ENCODE results near the gene GLO1. TPM values are rescaled to one million over a fixed set of nuclear protein-coding genes. Genes with fewer than 3 reads are reported as not detected.

The GLO1 gene
- total RNA-seq, 1 donor from 2014 or later: 127 TPM

DNA sequence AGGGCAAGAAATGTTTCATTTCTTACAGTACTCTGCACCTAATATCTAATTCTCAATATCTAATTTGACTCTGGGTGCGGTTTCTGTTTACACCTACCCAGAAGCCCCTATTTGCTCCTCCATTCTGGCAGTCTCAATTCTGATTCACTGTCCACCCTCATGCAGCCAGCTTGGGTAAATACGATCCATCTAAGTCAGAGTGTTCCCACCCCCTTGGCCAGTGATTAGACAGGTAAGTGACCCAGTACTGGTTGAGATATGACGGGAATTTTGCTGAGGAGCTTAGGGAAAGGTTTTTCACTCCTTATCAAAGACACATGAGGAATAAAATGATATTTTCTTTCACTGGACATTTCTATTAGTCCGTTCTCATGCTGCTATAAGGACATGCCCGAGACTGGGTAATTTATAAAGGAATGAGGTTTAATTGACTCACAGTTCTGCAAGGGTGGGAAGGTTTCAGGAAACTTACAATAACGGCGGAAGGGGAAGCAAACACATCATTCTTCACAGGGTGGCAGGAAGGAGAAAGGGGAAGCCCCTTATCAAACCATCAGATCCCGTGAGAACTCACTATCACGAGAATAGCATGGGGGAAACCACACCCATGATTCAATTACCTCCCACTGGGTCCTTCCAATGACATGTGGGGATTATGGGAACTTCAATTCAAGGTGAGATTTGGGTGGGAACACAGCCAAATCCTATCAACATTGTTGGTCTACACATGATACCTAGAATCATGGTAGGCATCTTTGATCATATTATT, 29.4 kb downstream of the GLO1 start:
- peak; percentile 14 for DNase-seq (ENCODE audit: extremely low read depth, low read depth, low spot score)

DNA sequence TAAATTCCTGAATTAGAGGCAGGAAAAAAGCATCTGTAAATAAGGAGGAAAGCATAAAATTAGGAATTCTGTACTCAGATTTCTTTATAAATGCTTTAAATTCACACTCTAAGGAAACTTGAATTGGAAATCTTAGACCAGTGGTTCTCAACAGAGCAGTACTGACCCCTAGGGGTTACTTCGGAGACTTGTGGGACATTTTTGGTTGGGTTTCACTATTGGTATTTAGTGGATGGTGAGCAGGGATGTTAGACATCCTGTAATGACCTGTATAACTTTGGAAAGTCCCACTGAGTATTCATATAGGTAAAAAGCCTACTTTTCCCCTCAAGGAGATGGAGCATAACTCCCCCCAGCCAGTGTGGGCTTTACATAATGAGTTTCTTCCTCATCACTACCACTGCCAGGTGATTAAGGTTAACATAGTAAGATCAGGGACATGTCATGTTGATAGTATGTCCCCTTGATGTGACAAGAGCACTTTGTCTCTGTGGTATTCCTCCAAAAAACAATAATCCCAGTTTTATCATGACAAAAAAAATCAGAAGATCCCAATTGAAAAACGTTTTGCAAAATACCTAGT, 31.0 kb downstream of the GLO1 start:
- peak; percentile 57 for DNase-seq (ENCODE audit: extremely low read depth, low read depth, low spot score)

DNA sequence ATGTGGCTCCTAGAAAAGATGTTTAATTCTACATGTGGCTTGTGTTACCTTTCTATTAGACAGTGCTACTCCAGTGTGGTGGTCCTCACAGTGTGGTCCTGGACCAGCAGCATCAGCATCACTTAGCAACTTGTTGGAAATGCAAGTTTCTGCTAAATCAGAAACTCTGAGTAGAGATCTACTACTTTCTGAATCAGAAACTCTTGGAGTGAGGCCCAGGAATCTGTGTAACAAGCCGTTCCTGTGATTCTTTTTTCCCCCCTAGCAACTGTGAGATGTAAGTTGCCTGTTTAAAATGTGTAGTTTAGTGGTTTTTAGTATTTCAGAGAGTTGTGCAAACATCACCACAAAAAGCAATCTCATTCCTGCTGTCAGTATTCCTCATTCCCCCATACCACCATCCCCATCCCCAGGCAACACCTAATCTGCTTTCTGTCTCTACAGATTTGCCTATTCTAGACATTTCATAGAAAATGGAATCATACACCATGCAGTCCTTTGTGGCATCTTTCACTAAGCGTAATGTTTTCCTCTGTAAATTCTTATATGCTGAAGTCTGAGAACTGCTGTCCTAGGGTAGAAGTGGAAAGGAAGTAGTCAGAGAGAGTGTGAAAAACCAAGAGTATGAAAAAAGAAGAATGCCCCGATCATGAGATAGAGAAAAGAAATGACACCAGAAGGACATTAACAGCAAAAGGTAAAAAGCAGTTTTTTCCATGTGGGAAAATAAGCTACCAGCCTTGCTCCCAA, 44.4 kb downstream of the GLO1 start:
- no peak for DNase-seq (ENCODE audit: extremely low read depth, low read depth, low spot score)

DNA sequence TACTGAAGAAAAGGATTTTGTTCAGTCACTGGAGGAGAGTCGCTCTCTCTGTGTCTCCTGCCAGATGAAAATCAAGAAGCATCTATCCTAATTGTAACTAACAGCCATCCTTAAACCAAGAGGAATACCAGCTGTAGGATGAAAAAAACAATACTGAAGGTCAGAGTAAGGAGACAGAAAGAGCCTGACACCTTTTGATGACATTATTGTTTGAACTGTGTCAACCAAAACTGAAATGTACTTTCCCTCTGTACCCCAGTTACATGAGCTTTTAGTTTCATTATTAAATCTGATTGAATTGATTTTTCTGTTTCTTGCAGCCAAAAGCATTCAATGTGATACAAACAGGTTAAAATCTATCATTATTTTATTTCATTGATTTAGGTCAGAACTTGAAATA, 46.0 kb downstream of the GLO1 start:
- no peak for DNase-seq (ENCODE audit: extremely low read depth, low read depth, low spot score)

DNA sequence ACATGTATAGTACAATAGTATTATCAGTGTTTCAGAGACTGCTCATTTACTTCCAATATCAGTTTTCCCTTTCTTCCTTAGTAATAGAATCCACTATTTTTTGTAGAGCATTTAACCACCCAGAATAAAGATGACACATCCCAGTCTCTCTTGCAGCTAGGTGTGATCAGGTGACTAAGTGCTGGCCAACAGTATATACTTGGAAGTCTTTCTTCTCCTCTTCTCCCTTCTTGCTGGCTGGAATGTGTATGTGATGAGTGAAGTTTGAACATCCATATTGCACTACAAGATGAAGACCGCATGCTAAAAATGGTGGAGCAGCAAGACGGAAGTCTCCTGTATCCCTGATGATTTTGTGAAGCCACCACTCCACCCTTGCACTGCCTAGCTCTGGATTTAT, 48.7 kb downstream of the GLO1 start:
- no peak for DNase-seq (ENCODE audit: extremely low read depth, low read depth, low spot score)

DNA sequence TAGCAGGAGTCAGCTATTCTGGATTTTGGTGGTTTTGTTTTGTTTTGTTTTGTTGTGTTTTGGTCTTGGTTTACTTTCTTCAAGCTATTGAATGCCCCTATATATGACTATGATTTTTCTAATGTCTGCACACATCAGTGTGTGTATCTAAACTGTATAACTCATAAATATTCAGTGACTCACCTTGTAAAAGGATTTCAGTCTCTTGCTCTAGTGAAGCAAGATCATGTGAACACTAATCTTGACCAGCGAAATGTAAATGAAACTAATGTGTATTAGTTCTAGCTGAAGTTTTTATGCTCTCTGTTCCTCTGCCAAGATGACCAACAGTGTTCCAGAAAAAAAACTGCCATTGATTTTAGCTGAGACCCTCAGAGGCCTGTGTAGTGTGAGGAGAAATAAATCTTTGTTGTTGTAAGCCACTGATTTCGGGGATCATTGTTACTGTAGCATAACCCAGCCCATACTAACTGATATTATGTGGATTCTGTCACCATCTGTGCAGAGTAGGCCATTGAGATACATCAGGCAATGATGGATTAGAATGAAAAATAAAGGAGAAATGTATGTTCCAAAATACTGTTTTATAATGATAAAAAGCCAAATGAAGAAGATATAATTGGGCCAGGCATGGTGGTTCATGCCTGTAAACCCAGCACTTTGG, 51.7 kb downstream of the GLO1 start:
- no peak for DNase-seq (ENCODE audit: extremely low read depth, low read depth, low spot score)

DNA sequence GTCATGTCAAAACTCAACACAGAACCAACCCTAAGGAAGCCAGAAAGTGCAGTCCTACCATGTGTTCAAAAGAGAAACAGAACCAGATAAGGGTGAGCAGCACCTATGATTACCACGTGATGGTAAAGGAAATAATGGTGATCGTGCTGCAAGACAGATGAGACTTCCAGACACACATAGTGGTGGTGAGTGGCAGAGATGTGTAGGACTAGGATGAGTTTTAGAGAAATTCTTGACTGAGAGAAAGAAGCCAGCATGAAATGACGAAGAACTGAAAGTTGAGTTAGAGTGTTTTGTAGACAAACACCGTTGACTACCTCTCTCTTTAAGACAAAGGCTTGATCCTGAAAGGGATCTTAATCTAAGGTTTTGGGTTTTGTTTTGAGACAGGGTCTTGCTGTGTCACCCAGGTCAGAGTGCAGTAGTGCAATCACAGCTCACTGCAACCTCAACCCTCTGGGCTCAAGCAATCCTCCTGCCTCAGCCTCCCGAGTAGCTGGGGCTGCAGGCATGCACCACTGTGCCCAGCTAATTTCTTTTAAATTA, 52.7 kb downstream of the GLO1 start:
- DNase-seq (ENCODE audit: extremely low read depth, low read depth, low spot score): no peak

DNA sequence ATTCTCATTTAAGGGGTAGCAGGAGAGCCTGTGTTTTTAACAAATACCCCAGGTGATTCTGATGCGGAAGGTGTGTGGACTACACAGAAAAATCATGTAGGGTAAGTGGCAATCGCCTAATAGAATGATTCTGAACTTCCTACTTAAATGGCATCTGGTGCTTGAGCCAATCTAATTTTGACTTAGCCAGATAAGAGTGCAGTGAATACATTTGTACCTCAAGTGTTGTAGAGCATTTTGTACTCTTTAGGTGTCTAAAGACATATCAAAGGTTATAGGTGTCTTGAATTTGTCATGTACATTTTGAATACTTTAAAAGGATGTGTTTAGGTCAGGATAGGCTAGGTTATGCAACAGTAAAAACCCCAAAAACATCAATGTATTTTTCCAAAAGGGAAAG, 53.2 kb downstream of the GLO1 start:
- no peak for DNase-seq (ENCODE audit: extremely low read depth, low read depth, low spot score)

DNA sequence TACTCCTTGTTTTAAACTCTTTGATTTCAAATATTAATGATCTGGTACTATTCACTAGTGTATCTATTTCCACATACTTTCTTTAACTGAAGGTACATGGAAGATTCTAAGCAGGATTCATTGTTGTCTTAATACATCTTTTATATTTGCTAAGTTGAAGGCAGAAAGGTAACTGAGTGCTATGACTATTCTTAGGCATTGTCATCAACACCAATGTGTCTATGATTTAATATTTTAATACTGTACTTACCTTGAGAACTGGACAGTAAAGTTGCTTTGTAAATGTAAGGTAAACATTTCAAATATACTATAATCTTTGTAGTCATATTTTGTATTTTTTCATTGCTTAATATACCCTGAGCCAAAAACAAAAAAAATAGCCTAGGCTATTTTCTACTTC, 54.3 kb downstream of the GLO1 start:
- no peak for DNase-seq (ENCODE audit: extremely low read depth, low read depth, low spot score)

DNA sequence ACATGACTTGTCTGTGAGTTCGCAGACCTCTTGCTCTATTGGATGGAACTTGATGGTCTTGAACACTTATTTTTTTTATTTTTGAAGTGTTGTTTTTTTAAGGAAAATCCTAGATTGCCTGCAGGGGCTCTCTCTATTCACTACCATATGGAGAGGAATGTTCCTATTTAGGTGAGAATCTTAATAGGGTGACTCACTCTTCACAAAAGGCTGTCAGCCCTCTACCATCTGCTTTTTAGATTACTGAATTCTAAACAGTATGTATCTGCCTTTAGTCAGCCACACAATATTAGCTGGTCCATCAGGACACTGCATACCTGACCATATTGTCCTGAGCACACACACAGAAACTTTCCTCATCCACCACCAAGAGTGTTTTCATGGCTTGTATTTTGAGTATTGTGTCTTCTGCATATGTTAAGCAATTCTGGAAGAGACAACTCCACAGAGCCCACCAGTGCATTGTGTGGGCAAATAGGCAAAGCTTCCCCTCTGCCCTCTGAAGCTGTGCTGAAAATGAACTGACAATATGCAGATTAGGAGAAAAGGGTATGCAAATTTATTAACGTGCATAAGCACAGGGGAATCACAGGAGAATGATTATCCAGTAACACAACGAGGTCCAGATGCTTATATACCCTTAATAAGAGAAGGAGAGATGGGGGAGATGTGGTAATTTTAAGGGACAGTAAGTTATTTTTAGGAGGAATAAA, 56.6 kb downstream of the GLO1 start:
- DNase-seq (ENCODE audit: extremely low read depth, low read depth, low spot score): no peak

DNA sequence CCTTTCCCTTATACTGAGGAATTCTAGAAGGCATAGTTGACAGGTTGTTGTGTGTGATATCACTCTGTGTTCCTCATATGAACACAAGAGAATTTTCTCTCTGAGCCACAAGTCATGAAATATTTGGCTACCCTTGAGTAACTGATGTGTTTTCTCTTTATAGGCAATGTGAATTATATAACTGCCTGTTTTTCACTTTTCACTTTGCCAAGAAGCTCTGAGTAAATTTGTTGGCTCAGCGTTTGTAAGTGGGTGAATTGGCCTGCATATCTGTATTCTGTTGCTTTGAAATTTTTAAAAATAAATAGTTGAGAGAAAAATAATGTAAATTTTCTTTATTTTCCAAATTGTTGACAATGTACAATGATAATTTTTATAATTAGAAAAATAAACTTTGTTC, 58.0 kb downstream of the GLO1 start:
- DNase-seq (ENCODE audit: extremely low read depth, low read depth, low spot score): no peak

DNA sequence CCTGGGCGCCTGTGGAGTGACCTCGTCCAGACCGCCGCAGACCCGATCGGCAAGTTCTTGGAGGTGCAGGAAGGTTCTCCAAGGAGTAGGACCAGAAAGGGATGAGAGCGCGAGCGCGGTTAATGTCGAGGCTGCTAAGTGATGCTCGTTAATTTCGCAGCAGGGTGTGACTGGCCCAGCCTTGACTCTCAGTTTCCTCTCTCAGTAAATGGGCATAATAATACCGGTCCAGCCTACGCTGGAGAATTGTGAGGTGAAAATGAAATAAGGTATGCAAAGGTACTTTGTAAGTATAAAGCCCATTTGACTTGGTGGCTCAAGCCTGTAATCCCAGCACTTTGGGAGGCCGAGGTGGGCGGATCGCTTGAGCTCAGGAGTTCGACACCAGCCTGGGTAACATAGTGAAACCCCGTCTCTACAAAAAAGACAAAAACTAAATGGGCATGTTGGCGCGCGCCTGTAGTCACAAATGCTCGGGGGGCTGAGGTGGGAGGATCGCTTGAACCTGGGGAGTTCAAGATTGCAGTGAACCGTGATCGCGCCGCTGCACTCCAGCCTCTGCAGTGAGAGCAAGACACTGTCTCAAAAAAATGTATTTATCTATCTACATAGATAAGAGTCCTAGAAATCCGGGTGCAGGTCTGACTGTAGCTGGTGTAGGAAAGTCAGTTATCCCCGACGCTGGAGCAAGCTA, 62.6 kb downstream of the GLO1 start:
- no peak for DNase-seq (ENCODE audit: extremely low read depth, low read depth, low spot score)

DNA sequence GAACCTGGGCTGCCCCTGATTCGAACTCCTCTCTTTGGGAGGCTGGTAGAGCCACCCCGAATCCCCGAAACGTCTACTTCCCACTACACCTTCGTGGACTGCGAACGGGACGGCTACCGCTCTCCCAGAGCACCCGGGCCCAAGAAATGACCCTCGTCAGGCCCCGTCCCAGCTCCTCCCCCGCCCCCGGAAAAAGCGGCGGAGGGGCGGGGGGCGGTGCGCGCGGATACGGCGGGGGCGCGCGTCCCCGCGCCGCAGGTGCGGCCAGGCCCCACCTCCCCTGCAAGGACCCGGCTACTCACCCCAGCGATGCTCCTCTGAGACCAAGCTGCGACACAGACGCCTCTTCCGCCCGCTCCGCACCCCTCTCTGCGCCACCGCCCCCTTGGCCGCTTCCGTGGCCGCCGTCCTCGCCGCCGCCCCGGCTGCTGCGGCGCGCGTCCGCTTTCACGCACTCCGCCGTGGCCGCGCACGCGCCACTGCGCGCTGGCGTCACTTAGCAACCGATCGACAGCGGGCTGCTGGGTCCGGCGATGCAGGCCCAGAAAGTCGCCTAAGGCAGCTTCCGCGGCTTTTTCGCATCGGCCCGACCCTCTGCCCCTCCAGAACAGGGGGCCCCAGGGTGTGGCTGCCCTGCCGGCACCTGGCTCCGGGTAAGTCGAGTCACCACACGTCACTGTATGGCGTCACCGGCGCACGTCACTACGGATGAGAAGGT, 63.3 kb downstream of the GLO1 start, which contains the start of gene BTBD9:
BTBD9 (minus strand) TSS at position 432 of the 718 bp plus-strand sequence.
- DNase-seq (ENCODE audit: extremely low read depth, low read depth, low spot score): peak; percentile 37

DNA sequence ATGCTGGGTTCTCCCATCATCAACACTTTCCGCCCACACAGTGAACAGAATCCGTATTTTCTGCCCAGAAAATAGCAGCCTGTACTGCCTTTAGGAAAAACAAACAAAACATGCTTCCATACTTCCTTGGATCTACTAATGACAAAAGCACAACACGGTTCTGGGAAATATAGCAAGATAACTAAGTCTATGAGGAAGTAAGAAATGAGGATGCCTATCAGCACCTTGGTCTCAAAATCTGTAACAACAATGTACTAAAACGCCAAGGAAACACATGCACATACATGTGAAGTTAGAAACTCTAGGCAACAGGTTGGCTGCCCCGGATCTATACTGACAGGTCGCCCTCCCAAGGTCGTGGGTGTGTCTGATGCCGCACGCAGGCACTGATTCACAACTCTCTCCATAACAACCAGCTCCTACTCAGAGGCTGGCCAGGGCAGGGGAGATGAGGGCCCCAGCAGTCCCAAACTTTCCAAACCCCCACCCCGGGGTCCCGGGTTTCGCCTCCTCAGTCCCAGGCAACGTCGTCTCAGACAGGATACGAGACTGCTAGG, 63.9 kb downstream of the GLO1 start:
- DNase-seq (ENCODE audit: extremely low read depth, low read depth, low spot score): no peak

DNA sequence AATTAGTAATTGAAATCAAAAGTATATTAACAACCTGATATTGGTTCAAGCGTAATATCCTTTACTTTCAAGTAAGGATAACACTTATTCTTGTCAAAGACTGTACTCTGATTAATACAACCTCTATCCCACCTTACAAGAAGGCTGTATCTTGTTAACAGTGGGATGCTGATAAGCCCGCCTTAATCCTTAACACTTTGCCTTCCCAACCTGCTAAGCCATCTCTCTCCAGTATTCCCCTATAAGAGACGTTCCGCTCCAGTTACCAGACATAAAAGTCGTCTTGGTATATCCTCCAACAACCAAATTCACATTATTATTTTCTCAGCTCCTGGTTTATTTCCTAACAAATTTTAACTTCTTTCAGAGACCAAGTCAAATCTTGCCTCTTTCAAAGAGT, 65.2 kb downstream of the GLO1 start:
- DNase-seq (ENCODE audit: extremely low read depth, low read depth, low spot score): no peak

DNA sequence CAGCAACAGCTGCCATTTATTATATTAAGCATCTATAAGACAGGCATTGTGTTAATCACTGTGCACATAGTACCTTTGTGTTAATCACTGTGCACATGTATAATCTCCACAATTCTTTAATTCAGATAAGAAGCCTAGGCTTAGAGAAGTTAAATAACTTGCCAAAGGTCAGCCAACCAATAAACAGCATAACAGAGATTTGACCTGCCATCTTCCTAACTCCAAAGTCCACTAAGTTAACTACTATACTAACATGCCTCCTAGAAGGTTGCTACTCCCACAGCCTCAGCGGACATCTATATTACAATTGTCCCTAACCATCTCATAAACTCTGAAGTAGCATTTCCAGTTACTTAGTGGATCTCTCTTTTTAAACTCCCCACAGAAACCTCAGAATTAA, 66.9 kb downstream of the GLO1 start:
- no peak for DNase-seq (ENCODE audit: extremely low read depth, low read depth, low spot score)

DNA sequence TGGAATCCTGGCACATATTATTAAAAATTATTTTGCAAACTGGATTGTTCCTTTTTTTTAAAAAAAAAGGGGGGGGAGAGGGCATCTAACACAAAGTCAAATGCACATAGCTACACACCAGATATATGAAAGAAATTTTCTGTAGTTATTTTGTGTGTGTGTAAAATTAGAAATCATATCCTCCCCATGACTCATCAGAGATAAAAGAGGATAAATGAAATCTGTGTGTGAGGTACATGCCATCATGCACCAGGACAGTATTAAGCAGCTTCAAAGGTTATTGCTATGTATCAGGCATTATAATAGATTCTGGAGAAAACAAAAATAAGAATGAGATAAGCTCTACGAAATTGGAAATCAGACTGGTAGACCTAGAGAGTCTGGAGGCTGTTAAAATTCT, 68.4 kb downstream of the GLO1 start:
- no peak for DNase-seq (ENCODE audit: extremely low read depth, low read depth, low spot score)

DNA sequence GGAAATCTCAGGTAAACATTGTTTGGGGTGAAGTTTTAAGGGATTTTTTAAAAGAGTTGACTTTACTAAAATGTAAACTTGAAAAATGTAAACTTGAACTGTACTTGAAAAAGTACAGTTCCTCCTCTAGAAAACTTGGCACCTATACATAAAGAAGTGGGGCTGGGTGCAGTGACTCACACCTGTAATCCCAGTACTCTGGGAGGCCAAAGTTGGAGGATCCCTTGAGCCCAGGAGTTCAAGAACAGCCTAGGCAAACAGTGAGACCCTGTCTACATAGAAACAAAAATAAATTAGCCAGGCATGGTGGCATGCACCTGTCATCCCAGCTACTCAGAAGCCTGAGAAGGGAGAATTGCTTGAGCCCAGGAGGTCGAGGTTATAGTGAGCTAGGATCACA, 70.5 kb downstream of the GLO1 start:
- no peak for DNase-seq (ENCODE audit: extremely low read depth, low read depth, low spot score)

Measured in glomerular endothelial cell (primary cell).